Left renal pelvis (tissue), 4 donors: ENCODE results near the gene MAPRE3. TPM values are rescaled to one million over a fixed set of nuclear protein-coding genes. Genes with fewer than 3 reads are reported as not detected.

Experiments used
- DNase-seq, 4 donors: peaks; one replicate each; pipeline ENCODE4 v3.0.0-alpha.2; 2013; ENCODE audit warnings: low read depth in 4 of 4, low spot score in 3 of 4
- polyA plus RNA-seq, 4 donors: library from polyadenylated mRNA; unstranded; fragments of 120-200 nt; gene quantifications; one replicate each; pipeline ENCODE4 v1.2.1, GENCODE V29; 2013; ENCODE audit not compliant: insufficient read length in 4 of 4

MAPRE3 gene
- polyA plus RNA-seq, 4 donors = 10.2 to 17.8 (median 13.1) TPM

- DNase-seq = no peak
These were observed 23.3 kb upstream of the MAPRE3 start for GRCh38 chr2:26946841-26947784.

GRCh38 chr2:26948800-26949199, 21.6 kb upstream of the MAPRE3 start:
- no peak for DNase-seq

GRCh38 chr2:26950246-26950645, 20.2 kb upstream of the MAPRE3 start:
- DNase-seq = no peak

GRCh38 chr2:26951236-26951635, 19.2 kb upstream of the MAPRE3 start:
- DNase-seq = no peak

GRCh38 chr2:26952374-26952773, 18.1 kb upstream of the MAPRE3 start:
- no peak for DNase-seq

GRCh38 chr2:26954135-26954534, 16.3 kb upstream of the MAPRE3 start:
- no peak for DNase-seq

GRCh38 chr2:26957041-26957440, 13.4 kb upstream of the MAPRE3 start:
- no peak for DNase-seq

GRCh38 chr2:26957534-26957933, 12.9 kb upstream of the MAPRE3 start:
- DNase-seq = no peak

- DNase-seq = no peak
These were observed 11.1 kb upstream of the MAPRE3 start for GRCh38 chr2:26959331-26959730.

GRCh38 chr2:26964446-26965130, 5.8 kb upstream of the MAPRE3 start:
- DNase-seq = no peak

- DNase-seq = no peak
These were observed 2.4 kb upstream of the MAPRE3 start for GRCh38 chr2:26968001-26968400.

GRCh38 chr2:26969077-26969844, 1.2 kb upstream of the MAPRE3 start:
- no peak for DNase-seq

GRCh38 chr2:26970928-26971627, 641 bp downstream of the MAPRE3 start:
- no peak for DNase-seq

GRCh38 chr2:26971911-26972786, 1.7 kb downstream of the MAPRE3 start:
- no peak for DNase-seq

- no peak for DNase-seq
These were observed 3.9 kb downstream of the MAPRE3 start for GRCh38 chr2:26974352-26974751.

GRCh38 chr2:26975102-26975501, 4.7 kb downstream of the MAPRE3 start:
- DNase-seq = no peak

GRCh38 chr2:26975656-26976055, 5.2 kb downstream of the MAPRE3 start:
- no peak for DNase-seq

- no peak for DNase-seq
These were observed 5.8 kb downstream of the MAPRE3 start for GRCh38 chr2:26976237-26976636.

- DNase-seq = no peak
These were observed 6.6 kb downstream of the MAPRE3 start for GRCh38 chr2:26977012-26977411.
